Hematopoietic multipotent progenitor cell treated with erythropoietin and hydrocortisone succinate and interleukin-3 and kit ligand, for 8 days (in vitro differentiated cells): ENCODE results near the gene CPZ.

Experiments used
- DNase-seq: peaks from one replicate; pipeline ENCODE4 v3.0.0-alpha.2; 2015

The CPZ gene

DNA sequence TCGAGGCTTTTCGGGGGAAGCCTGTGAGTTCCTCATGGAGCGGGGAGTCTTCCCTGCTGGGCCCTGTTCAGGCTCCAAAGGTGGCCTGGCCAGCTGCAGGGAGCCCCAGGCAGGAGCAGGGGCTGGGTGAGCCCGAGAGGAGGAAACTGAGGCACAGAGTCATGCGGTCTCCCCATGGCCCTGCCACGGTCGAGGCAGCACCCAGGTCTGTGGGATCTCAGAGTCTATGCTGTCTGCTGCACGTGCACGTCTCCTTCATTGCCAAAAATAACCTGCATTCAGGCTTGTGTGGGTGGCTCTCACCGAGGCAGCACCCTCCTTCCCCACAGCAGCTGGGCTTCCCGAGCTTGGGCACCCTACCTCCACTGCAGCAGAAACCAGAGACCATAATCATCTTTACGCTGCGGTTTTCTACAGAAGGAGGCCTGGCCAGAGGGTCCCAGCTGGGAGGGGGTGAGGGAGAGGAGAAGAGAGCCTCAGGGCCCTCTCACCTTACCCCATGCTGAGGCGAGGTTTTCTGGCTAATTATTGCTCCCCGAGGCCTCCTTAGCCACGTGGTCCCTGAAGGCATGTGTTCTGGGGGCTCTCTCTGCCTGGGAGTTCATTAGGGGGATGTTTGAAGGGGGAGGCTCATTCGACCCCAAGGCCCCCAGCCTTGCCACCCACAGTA, 64.3 kb downstream of the CPZ start:
- DNase-seq: no peak

- DNase-seq: no peak
Measured at GRCh38 chr4:8657381-8658088, 65.0 kb downstream of the CPZ start.

- DNase-seq: no peak
Measured at GRCh38 chr4:8662776-8663175, 70.2 kb downstream of the CPZ start.

- DNase-seq: no peak
Measured at GRCh38 chr4:8664031-8664805, 71.7 kb downstream of the CPZ start.

DNA sequence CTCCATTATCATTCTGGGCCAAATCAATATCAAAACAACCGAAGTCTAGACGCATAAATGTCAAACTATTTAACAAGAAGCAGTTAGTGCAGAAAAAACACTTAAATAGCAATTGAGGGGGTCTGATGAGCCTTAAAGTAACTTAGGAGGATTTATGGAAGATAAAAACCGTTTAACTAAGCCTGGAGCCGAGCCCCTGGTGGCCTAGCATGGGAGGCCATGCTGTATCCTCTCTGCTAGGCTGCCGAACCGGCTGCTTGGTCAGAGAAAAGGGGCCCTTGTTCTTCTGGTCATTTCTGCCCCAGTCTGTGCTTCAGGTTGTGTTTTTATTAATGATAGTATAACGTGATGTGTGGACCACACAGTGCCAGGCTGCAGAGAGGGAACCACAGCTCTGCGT, 72.4 kb downstream of the CPZ start:
- no peak for DNase-seq

GRCh38 chr4:8665406-8666360, 73.1 kb downstream of the CPZ start:
- no peak for DNase-seq

- no peak for DNase-seq
Measured at GRCh38 chr4:8666581-8666980, 74.0 kb downstream of the CPZ start.
